GM12891 (cell line): ENCODE data around the gene ZMYM3.
A peak's percentile ranks its signal among the peaks of the same experiment; 100 is the strongest.
"Not testable (repeated sequence)": the region's sequence is repeated elsewhere in the genome, so short reads cannot be mapped to it uniquely, and the experiment has no call there.

ENCODE experiments used
- DNase-seq: peaks from one replicate; pipeline ENCODE4 v3.0.0; 2011; ENCODE audit warnings: low spot score; ENCODE audit not compliant: insufficient read length
- FAIRE-seq: peaks from 2 replicates; lab custom pipeline; 2011; peaks lifted over from hg19 to GRCh38; lab: Jason Lieb, UNC
- PAX5 ChIP-seq: IDR thresholded peaks from 2 replicates; pipeline ENCODE4 v1.6.1; 2011; ENCODE audit warnings: low read length, moderate library complexity, mild to moderate bottlenecking; ENCODE audit not compliant: insufficient read depth, severe bottlenecking
- POLR2A ChIP-seq: IDR thresholded peaks from 2 replicates; pipeline ENCODE4 v1.6.1; 2011; ENCODE audit warnings: low read depth, low read length, control low read depth
- POLR2AphosphoS5 ChIP-seq: IDR thresholded peaks from 2 replicates; pipeline ENCODE4 v1.6.1; 2011; ENCODE audit warnings: low read depth, low read length, control low read depth
- POU2F2 ChIP-seq: IDR thresholded peaks from 2 replicates; pipeline ENCODE4 v1.6.1; 2011; ENCODE audit warnings: low read depth, mild to moderate bottlenecking, control low read depth, low read length, moderate library complexity
- SPI1 ChIP-seq: IDR thresholded peaks from 2 replicates; pipeline ENCODE4 v1.6.1; 2011; ENCODE audit warnings: low read depth, low read length, control low read depth
- TAF1 ChIP-seq: IDR thresholded peaks from 2 replicates; pipeline ENCODE4 v1.6.1; 2011; ENCODE audit warnings: low read depth, low read length, control low read depth

The ZMYM3 gene

DNA sequence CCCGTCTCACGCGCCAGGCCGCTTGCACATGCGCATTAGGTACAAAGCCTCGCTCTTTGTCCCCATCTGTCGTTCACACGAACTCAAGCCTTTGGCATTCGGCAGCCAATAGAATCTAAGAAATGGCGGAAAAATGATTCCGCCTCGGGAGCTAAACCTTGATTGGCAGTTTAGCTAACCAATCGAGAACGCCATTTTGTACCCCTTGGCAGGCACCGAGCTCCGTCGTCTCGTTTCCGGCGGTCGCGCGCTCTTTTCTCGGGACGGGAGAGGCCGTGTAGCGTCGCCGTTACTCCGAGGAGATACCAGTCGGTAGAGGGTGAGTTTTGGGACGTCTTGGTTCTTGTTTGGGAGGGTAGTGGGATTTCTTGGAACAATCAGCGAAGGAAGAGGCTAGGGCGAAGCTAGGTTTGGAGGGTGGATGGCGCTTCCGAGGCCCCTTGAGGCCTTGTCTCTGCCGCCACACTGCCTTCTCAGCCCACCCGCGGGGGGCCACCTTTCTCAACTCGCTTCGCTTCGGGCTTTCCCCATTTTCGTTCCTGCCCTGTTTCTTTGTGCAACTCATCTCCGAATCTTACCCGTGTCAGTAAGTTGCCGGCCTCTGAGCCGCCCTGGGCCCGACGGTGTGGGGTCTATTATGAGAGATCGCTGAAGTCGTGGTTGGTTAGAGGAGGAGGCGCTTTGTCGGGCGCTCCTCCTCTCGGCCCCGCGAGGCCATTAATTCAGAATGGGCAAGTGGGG lies 29.6 kb upstream of the ZMYM3 start, which contains the start of gene NONO:
Gene NONO, plus strand, starts transcription at position 233 of the 741 bp plus-strand sequence. CDS start 7,003 bp downstream, outside the sequence.
- DNase-seq (peak; percentile 40), FAIRE-seq (peak; percentile 95)
- TF ChIP-seq POU2F2, result no peak
- TF ChIP-seq PAX5, result no peak
- TF ChIP-seq POLR2A, result no peak; the same call in 1 of the 2 replicates
- TF ChIP-seq POLR2AphosphoS5, result peak; percentile 75
- no peak for TF ChIP-seq SPI1
- peak; percentile 25; the same call in 1 of the 2 replicates for TF ChIP-seq TAF1

DNA sequence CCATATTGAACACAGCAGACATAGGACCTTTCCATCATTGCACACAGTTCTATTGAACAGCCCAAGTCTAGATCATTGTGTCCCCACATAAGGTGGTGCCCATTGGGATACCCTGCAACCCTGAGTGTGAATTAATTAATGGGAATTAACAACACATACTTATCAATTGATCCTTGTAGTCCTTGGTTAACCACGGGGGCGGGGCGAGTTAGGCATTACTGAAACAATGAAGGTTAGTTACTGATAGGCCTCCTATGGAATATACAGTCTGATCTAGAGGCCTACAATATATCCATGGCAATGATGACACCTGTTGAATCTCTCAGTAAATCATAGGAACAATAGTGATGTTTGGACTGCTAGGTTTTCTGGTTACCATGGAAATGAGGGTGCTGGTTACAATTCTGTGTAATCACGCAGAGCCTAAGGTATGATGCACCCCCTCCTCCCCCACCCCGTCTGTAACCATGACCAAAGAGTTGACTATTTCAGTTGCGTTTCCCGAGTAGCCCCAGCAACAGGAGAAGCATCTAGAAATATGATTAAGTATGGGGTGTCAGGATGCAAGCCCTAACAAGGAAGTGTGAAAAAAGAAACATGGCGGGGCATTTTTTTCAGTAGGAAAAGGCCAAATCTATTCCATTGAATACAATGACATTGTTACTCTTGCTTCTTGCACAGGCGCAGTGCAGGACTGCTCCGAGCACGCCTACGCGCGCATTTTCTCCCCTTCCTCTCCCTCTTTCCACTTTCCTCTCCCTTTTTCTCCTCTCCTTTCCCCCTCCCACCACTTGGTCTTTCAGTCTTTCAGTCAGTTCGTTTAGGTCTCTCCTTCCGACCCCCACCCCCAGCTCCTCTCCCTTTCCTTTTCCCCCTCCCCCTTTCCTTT lies 28.8 kb upstream of the ZMYM3 start:
- TF ChIP-seq TAF1 (0 out of 2 replicates have a peak, but pooled peaks have one; percentile 28), SPI1 (no peak)
- FAIRE-seq, result peak; percentile 78

GRCh38 chrX:71281300-71281699 lies 27.4 kb upstream of the ZMYM3 start:
- not testable (repeated sequence) for DNase-seq, FAIRE-seq

More for the DNA sequence above, 28.8 kb upstream of the ZMYM3 start:
- DNase-seq, result no peak

DNA sequence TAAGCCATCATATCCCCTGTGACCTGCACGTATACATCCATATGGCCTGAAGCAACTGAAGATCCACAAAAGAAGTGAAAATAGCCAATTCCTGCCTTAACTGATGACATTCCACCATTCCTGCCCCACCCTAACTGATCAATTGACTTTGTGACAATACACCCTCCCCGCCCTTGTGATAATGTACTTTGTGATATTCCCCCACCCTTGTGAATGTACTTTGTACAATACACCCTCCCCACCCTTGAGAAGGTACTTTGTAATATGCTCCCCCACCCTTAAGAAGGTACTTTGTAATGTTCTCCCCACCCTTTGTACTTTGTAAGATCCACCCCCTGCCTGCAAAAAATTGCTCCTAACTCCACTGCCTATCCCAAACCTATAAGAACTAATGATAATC lies 18.4 kb upstream of the ZMYM3 start:
- DNase-seq, FAIRE-seq: not testable (repeated sequence)

GRCh38 chrX:71269801-71270395 lies 16.0 kb upstream of the ZMYM3 start:
- TF ChIP-seq PAX5 (no peak), TAF1 (no peak), POLR2A (no peak), POLR2AphosphoS5 (no peak), SPI1 (no peak), POU2F2 (no peak)
- DNase-seq (no peak), FAIRE-seq (no peak)

GRCh38 chrX:71268624-71269023 lies 14.7 kb upstream of the ZMYM3 start:
- not testable (repeated sequence) for FAIRE-seq, DNase-seq

DNA sequence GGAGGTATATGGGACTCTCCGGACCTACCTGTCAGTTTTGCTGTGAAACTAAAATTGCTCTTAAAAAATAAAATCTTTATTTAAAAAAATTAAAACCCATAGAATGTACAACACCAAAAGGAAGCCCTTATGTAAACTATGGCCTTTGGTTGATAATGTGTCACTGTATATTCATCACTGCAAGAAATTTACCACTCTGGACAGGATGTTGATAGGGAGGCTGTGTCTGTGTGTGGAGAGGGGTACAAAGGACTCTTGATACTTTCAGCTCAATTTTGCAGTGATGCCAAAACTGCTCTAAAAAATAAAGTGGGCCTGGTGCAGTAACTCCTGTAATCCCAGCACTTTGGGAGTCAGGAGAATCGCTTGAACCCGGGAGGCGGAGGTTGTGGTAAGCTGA lies 2.9 kb upstream of the ZMYM3 start:
- no peak for FAIRE-seq
- TF ChIP-seq SPI1 (no peak), POLR2AphosphoS5 (no peak), POU2F2 (no peak), POLR2A (no peak), TAF1 (no peak), PAX5 (no peak)

GRCh38 chrX:71256051-71256450 lies 2.1 kb upstream of the ZMYM3 start:
- DNase-seq (no peak), FAIRE-seq (peak; percentile 74)
- TF ChIP-seq TAF1 (no peak), SPI1 (no peak), PAX5 (no peak)

More for the DNA sequence above, 2.9 kb upstream of the ZMYM3 start:
- DNase-seq, result no peak

- TF ChIP-seq SPI1 (no peak), POLR2A (no peak), PAX5 (no peak), TAF1 (no peak)
- peak; percentile 72 for FAIRE-seq
- DNase-seq, result no peak
Measured at GRCh38 chrX:71253253-71254091, 468 bp downstream of the ZMYM3 start.

DNA sequence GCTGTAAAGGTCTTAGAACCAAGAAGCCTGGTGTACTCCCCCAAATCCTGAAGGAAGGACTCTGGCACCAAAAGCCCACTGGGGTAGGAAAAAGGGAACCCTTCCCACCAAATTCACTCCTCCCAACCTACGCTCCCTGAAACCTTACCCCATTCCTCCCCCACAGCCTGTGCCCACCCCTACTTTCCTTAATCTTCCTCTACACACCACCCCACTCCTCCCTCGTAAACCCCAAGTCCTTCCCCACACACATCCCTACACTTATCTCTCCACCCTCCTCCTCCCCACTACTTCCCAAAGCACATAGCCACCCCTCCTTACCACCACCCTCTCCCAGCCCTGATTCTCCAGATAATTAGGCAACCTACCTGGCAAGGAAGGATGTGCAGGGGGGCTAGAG lies 1.7 kb downstream of the ZMYM3 start:
- TF ChIP-seq PAX5 (no peak), POLR2AphosphoS5 (no peak), SPI1 (no peak), TAF1 (no peak), POU2F2 (no peak), POLR2A (no peak)
- FAIRE-seq (peak; percentile 13), DNase-seq (no peak)
